ENCODE measurements around the gene PAF1.
"Not testable (repeated sequence)": the region's sequence is repeated elsewhere in the genome, so short reads cannot be mapped to it uniquely, and the experiment has no call there.

The PAF1 gene

DNA sequence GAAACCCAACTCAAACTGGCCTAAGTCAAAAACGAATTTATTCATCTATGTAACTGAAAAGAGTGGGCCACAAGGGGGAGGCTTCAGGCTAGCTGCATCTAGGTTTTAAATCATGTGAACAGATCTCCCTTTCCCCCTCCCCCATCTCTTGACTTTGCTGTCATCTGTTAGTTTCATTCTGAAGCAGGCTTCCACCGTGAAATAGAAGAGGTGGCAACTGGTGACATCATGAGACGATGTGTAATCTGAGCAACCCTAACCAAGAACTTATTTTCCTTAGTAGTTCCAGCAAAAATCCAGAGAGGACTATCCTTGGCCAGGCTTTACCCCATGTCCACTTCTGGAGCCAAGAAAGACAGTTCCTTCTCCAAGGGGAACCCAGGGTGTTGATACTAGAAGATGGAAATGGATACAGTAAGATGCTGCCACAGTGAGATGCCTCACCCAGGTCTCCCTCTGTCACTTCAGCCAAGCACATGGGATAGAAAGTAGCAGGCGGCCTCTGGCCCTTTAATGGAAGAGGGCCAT is 39.3 kb downstream of the PAF1 start:
- no peak for DNase-seq

GRCh38 chr19:39350156-39350555 is 40.8 kb downstream of the PAF1 start:
- no peak for DNase-seq

GRCh38 chr19:39349326-39349725 is 41.6 kb downstream of the PAF1 start:
- peak; percentile 42 for DNase-seq

- DNase-seq = no peak
Measured at GRCh38 chr19:39347332-39348164, 43.4 kb downstream of the PAF1 start.

- no peak for DNase-seq
Measured at GRCh38 chr19:39345956-39346355, 45.0 kb downstream of the PAF1 start.

DNA sequence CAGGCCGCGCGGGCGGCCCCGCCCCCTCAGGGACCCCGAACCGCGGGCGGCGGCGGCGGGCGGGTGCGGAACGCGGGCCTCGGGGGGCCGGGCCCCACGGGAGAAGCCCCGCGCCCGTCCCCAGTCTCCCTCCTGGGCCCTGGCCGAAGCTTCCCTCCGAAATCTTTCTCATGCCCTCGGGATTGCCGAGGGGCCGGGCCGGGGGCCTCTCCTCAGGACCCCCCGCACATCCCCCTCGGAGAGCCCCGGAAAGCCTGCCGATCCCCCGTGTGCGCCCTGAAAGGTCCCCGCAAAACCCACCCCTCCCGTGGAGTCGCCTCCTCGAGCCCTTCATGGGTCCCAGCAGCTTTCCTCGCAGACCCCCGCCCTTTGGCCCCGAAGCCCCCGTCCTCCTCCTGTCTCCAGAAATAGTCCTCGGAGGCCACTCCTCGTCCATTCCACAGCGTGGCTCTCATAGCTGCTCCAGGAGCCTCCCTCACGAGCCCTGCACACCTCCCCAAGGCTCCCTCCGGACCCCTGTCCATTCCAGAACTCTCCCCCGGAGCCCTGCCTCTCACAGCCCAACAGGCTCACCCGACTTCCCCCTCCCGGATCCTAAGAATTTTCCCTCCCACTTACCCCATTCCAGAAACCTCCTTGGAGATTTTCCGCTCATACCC is 48.1 kb downstream of the PAF1 start:
- DNase-seq = no peak

DNA sequence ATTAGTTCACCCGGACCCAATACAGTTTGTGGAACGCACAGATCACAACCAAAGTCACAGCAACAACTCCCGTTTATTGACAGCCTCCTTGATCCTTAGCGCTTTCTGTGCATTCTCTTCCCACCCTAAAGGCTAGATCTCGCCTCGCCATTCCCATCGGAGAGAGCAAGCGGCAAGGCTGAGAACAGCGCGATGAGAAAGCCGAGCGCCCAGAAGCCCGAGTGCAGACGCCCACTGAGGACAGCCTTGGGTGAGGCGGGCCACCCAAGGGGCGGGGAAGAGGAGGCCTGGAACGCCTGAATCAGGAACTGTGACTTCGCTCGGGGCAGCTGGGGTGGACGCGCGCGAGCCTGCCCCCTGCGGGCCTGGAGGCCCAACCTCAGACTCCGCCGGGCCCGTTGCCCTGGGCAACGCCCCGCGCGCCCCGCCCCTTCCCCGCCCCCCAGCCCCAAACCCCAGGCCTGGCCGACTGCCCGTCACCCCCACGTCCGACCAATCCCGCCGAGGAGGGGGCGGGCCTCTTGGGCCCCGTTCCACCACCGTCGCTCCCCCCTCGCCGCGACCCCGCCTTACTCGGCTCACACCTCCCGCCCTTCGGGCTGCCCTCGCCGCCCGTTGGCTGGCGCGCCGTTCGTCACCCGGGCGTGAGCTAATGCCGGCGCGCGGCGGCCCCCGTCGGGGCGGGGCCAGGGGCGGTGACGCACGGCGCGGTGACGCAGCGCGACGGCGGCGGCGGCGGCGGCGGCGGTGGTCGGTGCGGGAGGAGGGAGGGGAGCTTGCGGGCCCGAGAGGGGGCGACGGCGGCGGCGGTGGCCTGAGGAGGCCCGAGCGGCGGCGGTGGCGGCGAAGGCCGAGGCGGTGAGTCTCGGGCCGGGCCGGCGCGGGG is 48.9 kb downstream of the PAF1 start, which contains the start of gene SAMD4B:
Gene SAMD4B (plus strand): TSS at position 703 of the 886 bp plus-strand sequence. CDS start 14,473 bp downstream, outside the sequence.
- peak; percentile 98 for DNase-seq

DNA sequence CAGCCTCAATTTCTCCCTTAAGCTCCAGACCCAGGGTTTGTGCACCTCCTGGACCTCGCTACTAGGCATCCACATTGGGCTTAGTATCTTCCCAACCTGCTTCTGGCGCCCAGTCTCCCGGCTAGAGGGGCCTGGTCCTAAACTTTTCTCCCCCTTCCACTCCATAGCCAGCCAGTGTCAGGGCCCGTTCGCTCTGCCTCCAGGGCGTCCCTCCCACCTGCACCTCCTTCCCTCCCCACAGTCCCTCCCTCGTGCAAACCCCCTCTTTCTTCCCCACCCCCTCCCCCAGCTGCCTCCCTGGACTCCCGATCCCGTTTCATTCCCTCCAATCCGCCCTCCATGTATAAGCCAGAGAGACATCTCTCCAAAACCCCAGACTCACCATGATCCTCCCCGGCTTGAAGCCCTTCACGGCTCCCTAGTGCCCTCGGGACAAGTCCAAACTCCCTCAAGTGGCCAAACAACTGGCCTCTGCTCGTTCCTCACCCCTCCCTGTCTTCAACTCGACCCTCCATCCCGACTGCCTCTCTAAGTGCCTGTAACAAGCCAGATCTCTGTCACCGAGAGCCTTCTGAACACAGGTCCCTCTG is 49.7 kb downstream of the PAF1 start:
- DNase-seq = no peak

GRCh38 chr19:39340156-39340555 is 50.8 kb downstream of the PAF1 start:
- not testable (repeated sequence) for DNase-seq

GRCh38 chr19:39339674-39340073 is 51.2 kb downstream of the PAF1 start:
- no peak for DNase-seq

- DNase-seq = no peak
Measured at GRCh38 chr19:39336483-39336882, 54.4 kb downstream of the PAF1 start.
